Hematopoietic multipotent progenitor cell treated with erythropoietin and hydrocortisone succinate and interleukin-3 and kit ligand, for 15 days (in vitro differentiated cells): ENCODE measurements around the gene ABHD2.
"Not testable (repeated sequence)": the region's sequence is repeated elsewhere in the genome, so short reads cannot be mapped to it uniquely, and the experiment has no call there.

Experiments used
- DNase-seq: peaks from one replicate; pipeline ENCODE4 v3.0.0-alpha.2; 2015; ENCODE audit warnings: low spot score

ABHD2 gene

GRCh38 chr15:89087830-89088604 lies at the start of gene ABHD2:
ABHD2 (plus strand) TSS chr15:89088456; CDS start chr15:89116328, 27,872 bp downstream.
- peak; percentile 100 for DNase-seq

- no peak for DNase-seq
Observed at GRCh38 chr15:89039142-89039541, 49.1 kb upstream of the ABHD2 start.

GRCh38 chr15:89041507-89041906 lies 46.7 kb upstream of the ABHD2 start:
- DNase-seq = no peak

GRCh38 chr15:89042387-89042786 lies 45.9 kb upstream of the ABHD2 start:
- DNase-seq = no peak

- no peak for DNase-seq
Observed at GRCh38 chr15:89043031-89044002, 44.9 kb upstream of the ABHD2 start.

- DNase-seq = not testable (repeated sequence)
Observed at GRCh38 chr15:89049016-89049666, 39.1 kb upstream of the ABHD2 start.

- DNase-seq = no peak
Observed at GRCh38 chr15:89051875-89052274, 36.4 kb upstream of the ABHD2 start.

- no peak for DNase-seq
Observed at GRCh38 chr15:89052474-89052873, 35.8 kb upstream of the ABHD2 start.

GRCh38 chr15:89054873-89055272 lies 33.4 kb upstream of the ABHD2 start:
- DNase-seq = no peak

- DNase-seq = peak; percentile 77
Observed at GRCh38 chr15:89057506-89058133, 30.6 kb upstream of the ABHD2 start.

- no peak for DNase-seq
Observed at GRCh38 chr15:89058376-89058775, 29.9 kb upstream of the ABHD2 start.

- no peak for DNase-seq
Observed at GRCh38 chr15:89058876-89059405, 29.3 kb upstream of the ABHD2 start.

GRCh38 chr15:89066280-89066679 lies 22.0 kb upstream of the ABHD2 start:
- no peak for DNase-seq

GRCh38 chr15:89067751-89068150 lies 20.5 kb upstream of the ABHD2 start:
- no peak for DNase-seq

GRCh38 chr15:89068325-89068784 lies 19.9 kb upstream of the ABHD2 start:
- no peak for DNase-seq

GRCh38 chr15:89070197-89071124 lies 17.8 kb upstream of the ABHD2 start:
- no peak for DNase-seq

- DNase-seq = no peak
Observed at GRCh38 chr15:89071471-89071870, 16.8 kb upstream of the ABHD2 start.

GRCh38 chr15:89072277-89072869 lies 15.9 kb upstream of the ABHD2 start:
- DNase-seq = no peak

- DNase-seq = no peak
Observed at GRCh38 chr15:89074402-89075012, 13.7 kb upstream of the ABHD2 start.
